Measurements from ENCODE around the gene APBA2. TPM values are rescaled to one million over a fixed set of nuclear protein-coding genes. Genes with fewer than 3 reads are reported as not detected.
A peak's percentile ranks its signal among the peaks of the same experiment; 100 is the strongest.

The APBA2 gene
- total RNA-seq, 1 experiment from 2014 or later: not detected

GRCh38 chr15:29134239-29134638, 248.5 kb downstream of the APBA2 start:
- no peaks in the 10 kb centered on the region for H3K36me3 ChIP-seq (ENCODE audit: insufficient read depth, low read length)
- H3K9me2 ChIP-seq (replicated peaks; ENCODE audit: insufficient read depth, low read length): no peaks in the 10 kb centered on the region
- H3K27ac ChIP-seq (ENCODE audit: low read length): no peak overlapping the region
- no peak overlapping the region for H3K9ac ChIP-seq (ENCODE audit: low read length)
- no peak overlapping the region for H2AFZ ChIP-seq (ENCODE audit: low read length)
- H3K4me1 ChIP-seq (ENCODE audit: low read length): no peaks in the 10 kb centered on the region
- H3K4me2 ChIP-seq (ENCODE audit: low read depth, low read length, poor library complexity, severe bottlenecking): no peak overlapping the region
- H3K27me3 ChIP-seq (ENCODE audit: low read length): no peaks in the 10 kb centered on the region
- H3K79me2 ChIP-seq (ENCODE audit: low read length): no peaks in the 10 kb centered on the region
- no peak for DNase-seq
- no peaks in the 10 kb centered on the region for H3K9me3 ChIP-seq (ENCODE audit: low read length)
- H4K20me1 ChIP-seq (ENCODE audit: insufficient read depth, low read depth, low read length): no peaks in the 10 kb centered on the region
- no peak overlapping the region for H3K4me3 ChIP-seq (ENCODE audit: low read length)

- Histone ChIP-seq H3K4me1 (ENCODE audit: low read length) (no peaks in the 10 kb centered on the region), H4K20me1 (ENCODE audit: insufficient read depth, low read depth, low read length) (no peaks in the 10 kb centered on the region), H3K36me3 (ENCODE audit: insufficient read depth, low read length) (no peaks in the 10 kb centered on the region), H3K79me2 (ENCODE audit: low read length) (no peaks in the 10 kb centered on the region), H3K4me3 (ENCODE audit: low read length) (no peak overlapping the region), H3K9me2 (replicated peaks; ENCODE audit: insufficient read depth, low read length) (no peaks in the 10 kb centered on the region), H3K27ac (ENCODE audit: low read length) (no peak overlapping the region), H3K4me2 (ENCODE audit: low read depth, low read length, poor library complexity, severe bottlenecking) (no peak overlapping the region), H2AFZ (ENCODE audit: low read length) (no peak overlapping the region), H3K9me3 (ENCODE audit: low read length) (no peaks in the 10 kb centered on the region), H3K27me3 (ENCODE audit: low read length) (no peaks in the 10 kb centered on the region), H3K9ac (ENCODE audit: low read length) (no peak overlapping the region)
- DNase-seq: no peak
Observed at GRCh38 chr15:29134641-29135308, 249.0 kb downstream of the APBA2 start.

GRCh38 chr15:29135309-29135657, 249.5 kb downstream of the APBA2 start:
- H3K36me3 ChIP-seq (ENCODE audit: insufficient read depth, low read length): no peaks in the 10 kb centered on the region
- H3K9ac ChIP-seq (ENCODE audit: low read length): no peak overlapping the region
- H3K9me2 ChIP-seq (replicated peaks; ENCODE audit: insufficient read depth, low read length): no peaks in the 10 kb centered on the region
- H2AFZ ChIP-seq (ENCODE audit: low read length): no peak overlapping the region
- no peak overlapping the region for H3K27ac ChIP-seq (ENCODE audit: low read length)
- H3K4me3 ChIP-seq (ENCODE audit: low read length): no peak overlapping the region
- H3K9me3 ChIP-seq (ENCODE audit: low read length): no peaks in the 10 kb centered on the region
- no peaks in the 10 kb centered on the region for H3K4me1 ChIP-seq (ENCODE audit: low read length)
- no peaks in the 10 kb centered on the region for H3K27me3 ChIP-seq (ENCODE audit: low read length)
- no peak overlapping the region for H3K4me2 ChIP-seq (ENCODE audit: low read depth, low read length, poor library complexity, severe bottlenecking)
- H3K79me2 ChIP-seq (ENCODE audit: low read length): no peaks in the 10 kb centered on the region
- no peak for DNase-seq
- no peaks in the 10 kb centered on the region for H4K20me1 ChIP-seq (ENCODE audit: insufficient read depth, low read depth, low read length)

GRCh38 chr15:29135702-29136646, 250.2 kb downstream of the APBA2 start:
- H3K36me3 ChIP-seq (ENCODE audit: insufficient read depth, low read length): no peaks in the 10 kb centered on the region
- no peaks in the 10 kb centered on the region for H3K9me2 ChIP-seq (replicated peaks; ENCODE audit: insufficient read depth, low read length)
- H3K4me3 ChIP-seq (ENCODE audit: low read length): no peak overlapping the region
- H3K9ac ChIP-seq (ENCODE audit: low read length): no peak overlapping the region
- H3K4me1 ChIP-seq (ENCODE audit: low read length): no peaks in the 10 kb centered on the region
- H3K27ac ChIP-seq (ENCODE audit: low read length): no peak overlapping the region
- no peaks in the 10 kb centered on the region for H3K27me3 ChIP-seq (ENCODE audit: low read length)
- no peaks in the 10 kb centered on the region for H4K20me1 ChIP-seq (ENCODE audit: insufficient read depth, low read depth, low read length)
- no peaks in the 10 kb centered on the region for H3K9me3 ChIP-seq (ENCODE audit: low read length)
- no peak for DNase-seq
- H2AFZ ChIP-seq (ENCODE audit: low read length): no peak overlapping the region
- H3K4me2 ChIP-seq (ENCODE audit: low read depth, low read length, poor library complexity, severe bottlenecking): no peak overlapping the region
- H3K79me2 ChIP-seq (ENCODE audit: low read length): no peaks in the 10 kb centered on the region

DNA sequence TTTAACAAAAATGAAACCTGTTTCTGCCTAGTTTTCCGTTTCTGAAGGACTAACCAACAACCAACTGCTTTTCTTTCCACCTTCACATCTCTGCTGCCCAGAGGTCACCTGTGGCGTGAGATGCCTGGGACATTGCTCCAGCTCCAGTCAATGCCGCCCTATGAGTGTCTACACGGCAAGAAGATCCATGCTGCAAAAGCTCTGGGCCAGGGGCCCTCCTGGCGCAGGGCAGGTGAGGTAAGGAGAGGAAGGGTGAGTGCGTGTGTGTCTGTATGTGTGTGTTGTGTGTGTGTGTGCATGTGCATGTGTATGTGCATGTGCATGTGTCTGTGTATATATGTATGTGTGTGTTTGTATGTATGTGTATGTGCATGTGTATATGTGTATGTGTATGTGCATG, 252.5 kb downstream of the APBA2 start:
- no peak overlapping the region for H3K4me3 ChIP-seq (ENCODE audit: low read length)
- H3K79me2 ChIP-seq (ENCODE audit: low read length): no peaks in the 10 kb centered on the region
- no peaks in the 10 kb centered on the region for H3K4me1 ChIP-seq (ENCODE audit: low read length)
- H3K9me3 ChIP-seq (ENCODE audit: low read length): no peaks in the 10 kb centered on the region
- no peak overlapping the region for H3K9ac ChIP-seq (ENCODE audit: low read length)
- no peaks in the 10 kb centered on the region for H3K27me3 ChIP-seq (ENCODE audit: low read length)
- H3K9me2 ChIP-seq (replicated peaks; ENCODE audit: insufficient read depth, low read length): no peaks in the 10 kb centered on the region
- H3K27ac ChIP-seq (ENCODE audit: low read length): no peak overlapping the region
- DNase-seq: no peak
- no peaks in the 10 kb centered on the region for H3K36me3 ChIP-seq (ENCODE audit: insufficient read depth, low read length)
- no peaks in the 10 kb centered on the region for H4K20me1 ChIP-seq (ENCODE audit: insufficient read depth, low read depth, low read length)
- H3K4me2 ChIP-seq (ENCODE audit: low read depth, low read length, poor library complexity, severe bottlenecking): no peak overlapping the region
- H2AFZ ChIP-seq (ENCODE audit: low read length): no peak overlapping the region

DNA sequence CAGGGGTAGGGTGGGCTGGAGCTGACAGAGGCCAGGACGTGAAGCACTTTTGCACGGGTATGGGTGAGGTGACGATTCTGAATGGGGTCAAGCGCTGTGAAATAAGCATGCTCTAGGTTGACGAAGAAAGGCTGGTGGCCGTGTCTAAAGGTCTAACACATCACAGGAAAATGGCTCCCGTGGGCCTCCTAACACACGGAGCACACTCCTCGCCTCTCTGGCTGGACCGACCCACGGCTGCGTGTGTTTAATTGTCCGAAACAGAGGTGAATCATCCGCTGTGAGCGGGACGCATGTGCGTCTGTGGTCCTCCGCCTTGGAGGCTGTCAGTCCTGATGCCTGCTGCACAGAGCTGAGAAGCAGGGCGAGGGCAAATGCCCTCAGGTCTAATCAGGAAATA, 253.3 kb downstream of the APBA2 start:
- H3K4me3 ChIP-seq (ENCODE audit: low read length): no peak overlapping the region
- H2AFZ ChIP-seq (ENCODE audit: low read length): no peak overlapping the region
- no peaks in the 10 kb centered on the region for H3K36me3 ChIP-seq (ENCODE audit: insufficient read depth, low read length)
- no peak for DNase-seq
- no peaks in the 10 kb centered on the region for H3K79me2 ChIP-seq (ENCODE audit: low read length)
- no peaks in the 10 kb centered on the region for H3K27me3 ChIP-seq (ENCODE audit: low read length)
- no peak overlapping the region for H3K27ac ChIP-seq (ENCODE audit: low read length)
- no peaks in the 10 kb centered on the region for H3K9me2 ChIP-seq (replicated peaks; ENCODE audit: insufficient read depth, low read length)
- no peak overlapping the region for H3K9ac ChIP-seq (ENCODE audit: low read length)
- H3K9me3 ChIP-seq (ENCODE audit: low read length): no peaks in the 10 kb centered on the region
- H3K4me1 ChIP-seq (ENCODE audit: low read length): no peaks in the 10 kb centered on the region
- no peaks in the 10 kb centered on the region for H4K20me1 ChIP-seq (ENCODE audit: insufficient read depth, low read depth, low read length)
- H3K4me2 ChIP-seq (ENCODE audit: low read depth, low read length, poor library complexity, severe bottlenecking): no peak overlapping the region

DNA sequence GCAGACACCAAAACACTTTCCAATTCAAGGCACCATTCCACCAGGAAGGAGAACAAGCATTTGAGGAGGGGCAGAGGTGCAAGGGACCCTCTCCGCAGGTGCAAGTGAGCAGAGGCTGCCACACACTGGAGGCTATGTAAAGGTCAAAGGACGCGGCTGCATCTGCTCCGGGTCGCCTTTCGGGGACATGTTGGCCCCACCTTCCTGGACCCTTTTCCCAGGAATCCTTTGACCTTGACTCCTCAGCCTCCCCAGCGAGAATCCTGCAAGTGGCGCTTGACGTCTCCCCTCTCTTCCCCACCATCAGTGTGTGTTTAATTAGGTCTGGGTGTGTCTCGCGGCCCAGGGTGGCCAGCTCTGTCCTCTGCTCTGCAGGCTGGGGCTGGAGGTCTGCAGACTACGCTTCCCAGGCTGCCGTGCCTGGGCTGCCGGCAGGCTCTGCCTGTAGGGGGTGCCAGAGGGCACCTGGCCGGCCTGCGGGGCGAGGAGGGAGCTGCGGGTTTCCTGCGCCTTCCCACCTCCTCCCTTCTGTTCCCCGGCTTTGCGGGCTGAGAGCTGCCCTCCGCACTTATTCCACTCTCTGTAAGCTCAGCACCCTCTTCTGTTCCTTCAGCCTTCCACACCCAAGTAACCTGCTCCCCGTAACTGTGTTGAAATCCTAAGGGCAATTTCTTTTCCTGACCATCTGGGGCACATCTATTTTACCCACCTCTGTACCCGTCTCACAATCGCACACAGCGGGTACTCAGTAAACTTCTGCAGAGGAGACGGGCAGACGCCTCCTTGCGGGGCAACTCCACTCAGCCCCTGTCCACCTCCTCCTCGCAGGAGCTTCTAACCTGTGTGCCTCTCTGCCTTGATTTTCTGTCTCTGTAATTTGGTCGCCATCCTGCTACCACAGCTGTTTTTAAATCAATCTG, 254.0 kb downstream of the APBA2 start:
- H3K36me3 ChIP-seq (ENCODE audit: insufficient read depth, low read length): no peaks in the 10 kb centered on the region
- H3K9me3 ChIP-seq (ENCODE audit: low read length): no peaks in the 10 kb centered on the region
- H2AFZ ChIP-seq (ENCODE audit: low read length): no peak overlapping the region
- H3K4me3 ChIP-seq (ENCODE audit: low read length): no peak overlapping the region
- H3K4me1 ChIP-seq (ENCODE audit: low read length): no peaks in the 10 kb centered on the region
- no peaks in the 10 kb centered on the region for H3K9me2 ChIP-seq (replicated peaks; ENCODE audit: insufficient read depth, low read length)
- no peak overlapping the region for H3K27ac ChIP-seq (ENCODE audit: low read length)
- no peaks in the 10 kb centered on the region for H4K20me1 ChIP-seq (ENCODE audit: insufficient read depth, low read depth, low read length)
- no peaks in the 10 kb centered on the region for H3K27me3 ChIP-seq (ENCODE audit: low read length)
- no peak overlapping the region for H3K4me2 ChIP-seq (ENCODE audit: low read depth, low read length, poor library complexity, severe bottlenecking)
- H3K79me2 ChIP-seq (ENCODE audit: low read length): no peaks in the 10 kb centered on the region
- no peak overlapping the region for H3K9ac ChIP-seq (ENCODE audit: low read length)
- peak; percentile 76 for DNase-seq
